ENCODE data around the gene HOXC10.

HOXC10 gene

DNA sequence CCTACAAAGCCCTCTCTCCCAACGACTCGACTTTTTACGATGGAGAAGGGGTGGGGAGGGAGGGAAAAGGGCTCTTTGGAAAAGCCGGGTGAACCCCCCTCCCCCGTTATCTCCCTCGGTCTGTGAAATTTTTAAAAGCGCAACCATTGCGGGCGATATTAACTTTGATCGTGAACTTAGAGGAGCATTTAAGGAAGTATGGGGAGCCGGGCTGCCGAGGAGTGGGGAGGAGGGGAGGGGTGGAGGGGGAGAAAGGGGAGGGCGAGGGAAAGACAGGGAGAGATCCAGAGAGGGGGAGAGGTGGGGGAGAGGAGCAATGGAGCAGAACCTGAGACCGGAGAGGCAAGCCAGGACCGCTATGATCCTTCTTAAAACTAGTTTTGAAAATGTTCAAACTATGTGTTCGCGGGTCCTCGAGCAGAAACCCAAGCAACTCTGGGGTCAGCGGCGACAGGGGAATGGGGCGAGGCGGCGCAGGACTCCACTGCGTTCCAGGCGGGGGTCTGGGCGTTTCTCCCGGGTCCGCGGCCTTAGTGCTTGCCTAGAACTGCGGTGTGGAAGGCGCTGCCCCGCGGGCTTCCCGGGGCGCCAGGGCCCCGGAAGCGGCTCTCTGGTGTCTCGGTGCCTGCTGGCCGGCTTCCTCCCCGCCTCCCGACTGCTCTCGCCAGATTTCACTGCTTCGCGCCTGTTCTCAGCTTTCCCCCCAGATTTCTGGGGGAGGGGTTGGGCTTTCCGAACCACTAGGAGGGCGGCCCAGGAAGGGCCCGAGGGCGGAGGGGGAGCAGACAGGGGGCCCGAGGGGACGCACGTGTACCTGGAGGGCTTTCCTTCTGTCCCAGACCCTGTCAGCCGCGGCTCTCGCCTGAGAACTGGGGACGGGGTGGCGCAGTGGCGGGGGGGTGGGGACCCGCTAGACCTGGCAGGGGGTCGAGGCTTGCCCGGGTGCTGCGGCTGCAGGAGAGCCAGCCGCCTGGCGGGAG is 10.6 kb upstream of the HOXC10 start, which contains the start of gene HOTAIR:
TSS of gene HOTAIR (minus strand) at position 871 of the 980 bp plus-strand sequence.
- in situ Hi-C loops (cut with MboI; ENCODE audit: low pct_unique_long_range_greater_than_20kb, low sequenced_read_pairs) = no loop called here
- no peak for DNase-seq

DNA sequence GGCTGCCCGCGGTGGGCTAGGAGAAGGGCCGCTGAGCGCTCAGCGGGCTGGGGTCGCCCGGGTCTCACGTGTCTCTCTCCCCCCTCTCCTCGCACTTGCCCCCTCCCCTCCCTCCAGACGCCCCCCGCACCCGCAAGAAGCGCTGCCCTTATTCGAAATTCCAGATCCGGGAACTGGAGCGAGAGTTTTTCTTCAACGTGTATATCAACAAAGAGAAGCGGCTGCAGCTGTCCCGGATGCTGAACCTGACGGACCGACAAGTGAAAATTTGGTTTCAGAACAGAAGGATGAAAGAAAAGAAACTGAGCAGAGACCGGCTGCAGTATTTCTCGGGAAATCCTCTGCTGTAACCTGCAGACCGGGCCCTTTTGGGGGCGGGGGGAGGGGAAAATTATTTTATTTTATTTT is 9.9 kb upstream of the HOXC10 start:
- DNase-seq = no peak
- in situ Hi-C loops (cut with MboI; ENCODE audit: low pct_unique_long_range_greater_than_20kb, low sequenced_read_pairs) = no loop called here

DNA sequence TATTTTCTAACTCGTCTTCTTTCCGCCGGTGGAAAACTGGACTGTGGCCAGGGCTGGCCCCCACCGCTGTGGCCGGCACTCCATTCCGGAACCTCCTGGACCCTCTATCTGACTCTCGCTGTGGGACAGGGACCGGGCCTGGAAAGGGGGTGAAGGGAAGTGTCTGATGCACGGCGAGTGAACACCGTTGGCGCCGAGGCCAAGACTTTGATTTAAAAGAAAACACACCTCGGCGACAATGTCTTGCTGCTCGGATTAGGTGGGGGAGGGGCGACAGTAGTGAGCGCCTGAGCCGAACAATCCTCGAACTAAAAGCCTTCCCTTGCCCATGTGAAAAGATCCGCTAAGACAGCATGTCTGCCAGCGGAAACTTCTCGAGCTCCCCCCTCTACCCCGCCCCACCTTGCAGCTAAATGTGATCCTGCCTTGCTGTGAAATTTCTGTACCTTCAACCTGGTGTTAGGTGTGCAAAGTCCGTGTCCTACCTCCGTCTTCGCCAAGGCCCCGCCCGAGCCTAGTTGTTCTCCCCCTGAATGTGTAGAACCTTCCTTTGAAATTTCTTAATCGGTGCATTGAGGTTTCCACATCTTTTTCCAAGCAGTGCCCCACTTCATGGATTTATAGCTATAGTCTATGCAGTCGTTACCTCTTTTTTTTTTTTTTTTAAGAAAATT is 9.3 kb upstream of the HOXC10 start:
- no peak for DNase-seq
- in situ Hi-C loops (cut with MboI; ENCODE audit: low pct_unique_long_range_greater_than_20kb, low sequenced_read_pairs) = no loop called here

DNA sequence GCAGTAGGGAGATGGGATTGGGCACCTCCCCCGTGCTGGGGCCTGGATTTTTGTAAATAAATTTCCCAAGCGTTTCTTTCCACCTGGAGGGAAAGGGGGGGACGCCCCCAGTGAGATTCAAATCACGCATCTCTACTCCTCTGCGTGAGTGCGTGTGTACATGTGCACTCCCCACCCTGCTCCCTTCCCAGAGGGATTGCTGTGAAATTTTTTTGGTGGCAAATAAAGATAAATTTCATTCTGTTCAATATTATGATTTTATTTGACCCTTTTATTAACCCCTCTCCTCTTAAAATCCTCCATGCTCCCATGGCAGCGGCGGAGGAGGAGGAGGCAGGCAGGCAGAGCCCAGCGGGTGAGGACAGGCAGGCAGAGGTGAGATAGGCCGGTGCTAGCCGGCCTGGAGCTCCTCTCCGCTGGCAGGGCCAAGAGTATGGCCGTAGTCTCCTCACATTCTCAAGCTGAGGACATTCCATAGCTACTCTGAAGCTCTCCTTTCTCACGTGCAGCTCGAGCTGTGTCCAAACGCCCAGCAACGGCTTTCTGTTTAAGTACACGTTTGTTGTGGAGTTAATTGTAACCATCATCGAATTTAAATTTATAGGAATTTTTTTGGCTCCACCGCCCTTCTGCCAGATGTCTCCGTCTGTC is 8.6 kb upstream of the HOXC10 start:
- no peak for DNase-seq

DNA sequence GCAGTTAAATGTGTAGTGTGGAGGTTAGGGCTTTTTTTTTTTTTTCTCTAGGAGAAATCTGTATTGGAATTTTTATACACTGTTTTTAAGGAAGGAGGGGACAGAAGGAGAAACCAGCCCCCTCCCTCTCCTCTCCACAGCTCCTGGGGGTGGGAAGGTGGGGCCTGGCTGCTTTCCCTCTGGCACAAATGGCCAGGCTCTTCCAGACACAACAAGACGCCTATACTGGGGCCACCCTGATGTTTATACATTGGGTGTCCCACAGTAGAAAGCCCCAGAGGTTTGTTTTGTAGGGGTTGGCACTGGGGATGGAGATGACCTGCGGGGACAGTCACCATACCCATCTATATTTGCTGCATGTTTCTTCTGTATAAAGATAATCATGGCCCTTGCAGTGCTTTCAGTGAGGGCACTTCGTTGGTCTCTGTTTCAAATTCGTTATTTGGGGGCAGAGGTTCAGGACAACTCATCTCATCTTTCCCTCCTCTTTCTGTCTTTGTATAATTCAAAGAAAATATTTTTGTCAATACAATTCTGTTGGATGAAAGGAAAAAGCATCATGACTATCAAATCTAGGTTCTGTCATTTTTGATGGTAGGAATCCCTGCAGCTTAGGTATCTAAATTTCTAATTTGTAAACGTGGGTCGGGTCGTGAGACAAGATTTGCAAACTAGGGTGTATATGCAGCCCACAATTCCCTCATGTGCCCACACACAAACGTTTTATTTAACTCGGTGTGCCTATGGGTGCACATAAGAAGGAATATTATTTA is 7.9 kb upstream of the HOXC10 start:
- in situ Hi-C loops (cut with MboI; ENCODE audit: low pct_unique_long_range_greater_than_20kb, low sequenced_read_pairs) = no loop called here

More for the DNA sequence above, 8.6 kb upstream of the HOXC10 start:
- in situ Hi-C loops (cut with MboI; ENCODE audit: low pct_unique_long_range_greater_than_20kb, low sequenced_read_pairs) = no loop called here

DNA sequence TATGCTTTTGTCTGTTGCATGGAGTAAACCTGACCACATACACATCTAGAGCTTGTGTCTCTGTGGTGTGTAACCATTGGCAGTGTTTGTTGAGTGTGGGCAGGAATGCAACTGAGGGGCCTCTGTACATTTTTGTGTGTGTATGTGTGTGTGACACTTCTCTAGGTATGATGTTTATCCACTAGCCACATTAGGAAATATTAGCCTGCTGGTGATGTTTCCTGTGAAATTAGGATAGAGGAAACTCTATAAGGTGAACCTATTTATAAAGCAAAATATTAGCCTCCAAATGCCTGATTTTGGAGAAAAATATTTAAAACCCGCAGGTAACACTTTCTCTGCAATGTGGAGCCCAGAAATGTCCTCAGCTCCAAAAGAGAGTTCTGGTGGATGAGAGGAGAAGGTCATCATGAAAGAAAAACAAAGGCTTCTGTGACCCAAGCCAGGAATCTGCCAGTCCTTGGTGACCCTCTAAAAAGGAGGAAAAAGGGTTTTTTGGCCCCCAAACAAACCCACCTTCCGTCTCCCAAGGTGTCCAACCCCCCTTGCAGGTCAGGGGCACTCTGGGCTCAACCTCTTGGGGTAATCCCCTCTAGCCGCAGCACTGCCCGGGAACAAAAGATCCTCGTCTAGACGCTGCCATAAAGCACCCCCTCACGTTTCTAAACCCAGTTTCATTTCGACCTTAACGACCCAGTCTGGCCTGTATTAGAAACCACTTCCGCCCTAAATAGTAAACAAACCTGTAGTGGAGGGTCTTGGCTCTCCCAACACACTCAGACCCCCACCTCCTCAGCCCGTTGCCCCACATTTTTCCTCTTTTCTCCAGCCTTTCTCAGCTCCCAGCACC is 7.1 kb upstream of the HOXC10 start:
- no peak for DNase-seq
- in situ Hi-C loops (cut with MboI; ENCODE audit: low pct_unique_long_range_greater_than_20kb, low sequenced_read_pairs) = no loop called here

More for the DNA sequence above, 7.9 kb upstream of the HOXC10 start:
- no peak for DNase-seq

DNA sequence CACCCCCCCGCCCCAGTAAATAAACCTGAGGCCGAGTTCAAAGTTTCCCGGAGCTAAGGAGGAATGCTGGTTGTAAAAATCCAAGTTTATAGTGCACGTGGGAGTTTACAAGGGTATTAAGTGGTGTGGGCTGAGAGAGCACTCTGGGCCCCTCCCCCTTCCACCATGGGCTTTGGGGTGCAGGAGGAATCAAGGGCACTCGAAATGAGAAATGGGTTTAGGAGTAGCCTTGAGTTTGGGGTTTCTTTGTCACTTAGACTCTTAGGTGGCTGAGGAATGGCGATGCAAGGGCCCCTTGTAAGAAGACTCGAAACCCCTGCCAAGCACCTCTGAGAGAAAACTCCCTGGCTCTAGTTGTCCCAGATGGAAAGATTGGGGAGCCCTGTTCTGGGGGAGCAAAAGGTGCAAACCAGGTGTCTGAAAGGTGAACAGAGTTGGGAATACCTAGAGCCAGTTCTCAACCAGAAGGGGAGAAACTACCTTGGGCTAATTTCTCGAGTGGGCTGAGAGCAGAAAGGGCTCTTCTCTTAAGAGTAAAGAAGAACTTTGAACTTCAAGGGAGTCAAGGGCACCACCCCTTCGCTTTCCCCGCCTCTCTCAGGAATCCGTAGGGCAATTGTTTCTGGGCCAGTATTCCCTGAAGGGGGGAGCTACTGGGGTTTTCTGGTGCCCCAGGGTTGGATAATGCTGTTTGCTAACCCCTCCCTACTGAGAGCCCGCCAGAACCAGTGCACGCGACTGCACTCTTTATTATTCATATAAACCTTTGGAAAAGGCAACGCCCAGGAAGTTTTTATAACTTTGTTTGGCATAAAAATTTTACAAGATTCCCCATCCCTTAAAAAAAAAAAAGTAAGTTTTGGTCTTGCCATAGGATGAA is 6.2 kb upstream of the HOXC10 start:
- in situ Hi-C loops (cut with MboI; ENCODE audit: low pct_unique_long_range_greater_than_20kb, low sequenced_read_pairs) = no loop called here
- no peak for DNase-seq

DNA sequence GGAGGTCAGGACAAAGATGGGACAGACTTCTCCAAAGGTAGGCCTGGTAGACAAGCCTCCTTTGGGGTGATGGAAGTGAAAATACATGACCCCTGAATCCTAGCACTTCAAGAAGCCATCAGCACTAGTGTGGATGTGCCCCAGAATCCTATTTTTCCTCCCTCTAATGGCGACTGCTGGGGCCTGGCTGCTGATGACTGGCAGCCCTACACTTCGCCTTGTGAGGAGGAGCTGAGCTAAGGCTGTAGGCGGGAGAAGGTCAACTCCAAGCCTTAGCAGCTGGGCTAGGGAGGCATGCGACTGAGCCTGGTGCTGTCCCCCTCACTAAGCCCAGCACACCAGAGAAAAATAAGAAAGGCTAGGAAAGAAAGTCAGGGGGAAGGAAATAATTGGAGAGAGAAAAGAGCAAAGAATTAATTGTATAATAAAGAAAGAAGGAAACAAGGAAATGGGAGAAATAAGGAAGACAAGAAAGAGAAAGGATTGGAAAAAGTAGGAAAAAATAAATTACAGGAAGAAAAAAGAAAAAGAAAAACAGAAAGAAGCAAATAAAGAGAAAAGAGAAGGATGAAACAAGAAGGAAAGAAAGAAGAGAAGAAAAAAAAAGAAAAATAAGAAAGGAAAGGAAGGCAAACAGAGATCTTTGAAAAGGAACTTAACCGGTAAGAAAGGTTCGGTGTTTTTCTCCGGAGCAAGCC is 4.7 kb upstream of the HOXC10 start:
- in situ Hi-C loops (cut with MboI; ENCODE audit: low pct_unique_long_range_greater_than_20kb, low sequenced_read_pairs) = no loop called here
- DNase-seq = no peak

DNA sequence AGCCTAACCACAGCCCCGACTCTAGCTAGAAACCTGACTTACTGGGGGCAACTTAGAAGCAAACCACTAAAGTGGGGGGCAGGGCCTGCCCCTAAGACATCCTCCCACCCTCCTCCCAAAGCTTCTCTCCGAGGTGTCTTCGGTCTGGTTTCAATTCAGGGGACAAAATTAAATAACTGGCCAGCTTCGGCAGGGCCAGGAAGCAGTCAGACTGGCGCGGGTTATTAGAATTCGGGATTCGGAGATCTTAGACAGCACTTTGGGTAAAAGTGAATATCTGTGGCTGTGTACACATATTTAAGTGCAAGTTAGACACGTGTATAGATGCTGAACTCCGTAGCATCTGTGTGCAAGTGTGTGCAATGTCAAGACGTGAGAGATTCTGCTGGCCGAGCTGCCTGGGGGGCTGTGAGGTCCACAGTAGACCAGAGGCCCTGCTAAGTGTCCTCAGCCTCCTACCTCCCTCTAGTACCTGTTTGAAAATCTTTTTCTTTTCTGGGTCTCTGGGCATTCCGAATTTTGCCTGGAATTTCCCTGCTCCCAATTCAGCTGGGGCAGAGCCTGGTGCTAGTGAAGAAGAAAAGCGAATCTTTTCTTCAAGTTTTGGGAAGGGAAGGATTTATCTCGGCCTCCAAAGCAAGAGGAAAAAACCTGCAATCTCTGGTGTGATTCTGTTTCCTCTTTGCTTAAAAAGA is 4.0 kb upstream of the HOXC10 start:
- no peak for DNase-seq
- in situ Hi-C loops (cut with MboI; ENCODE audit: low pct_unique_long_range_greater_than_20kb, low sequenced_read_pairs) = no loop called here

DNA sequence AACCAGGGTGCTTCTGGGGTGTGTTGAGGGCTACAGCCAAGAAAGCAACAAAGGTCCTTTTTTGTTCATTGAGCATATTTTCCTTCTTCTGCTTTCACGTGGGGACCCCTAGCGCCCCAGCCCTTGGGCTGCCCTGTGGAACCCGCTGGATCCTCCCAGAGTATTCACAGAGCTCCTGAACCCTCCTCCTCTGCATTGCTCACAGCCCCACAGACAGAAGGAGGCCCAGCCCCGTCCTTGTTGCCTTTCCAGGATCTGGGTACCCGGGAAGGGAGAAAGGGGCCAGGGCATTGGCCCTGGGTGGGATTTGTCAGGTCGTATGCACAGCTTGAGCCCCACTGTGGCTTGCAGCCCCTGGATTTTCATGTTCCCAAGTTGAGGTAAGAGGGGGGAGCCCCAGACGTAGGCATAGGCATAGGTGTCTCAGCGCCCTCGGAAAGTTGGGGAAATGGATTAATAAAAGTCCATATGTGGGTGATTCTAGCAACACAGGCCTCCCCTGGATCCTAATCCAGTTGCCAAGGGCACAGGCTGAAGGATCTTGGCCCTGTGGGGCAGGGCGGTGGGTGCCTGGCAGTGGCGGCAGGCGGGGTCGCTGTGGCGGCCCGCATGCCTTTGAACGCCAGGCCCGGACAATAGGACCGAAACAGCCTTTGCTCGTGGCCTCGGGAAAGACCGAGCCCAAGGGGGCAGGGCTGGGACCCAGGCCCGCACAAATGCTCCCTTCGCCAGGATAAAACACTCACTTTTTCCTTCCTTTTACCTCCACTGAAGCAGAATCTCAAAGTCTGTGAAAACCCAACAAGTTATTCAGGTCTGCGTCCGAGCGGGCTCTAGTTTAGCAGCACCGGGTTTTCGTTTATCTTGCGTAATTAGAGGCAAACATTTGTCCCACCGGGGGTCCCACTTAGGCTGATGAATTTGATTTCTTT is 3.0 kb upstream of the HOXC10 start:
- in situ Hi-C loops (cut with MboI; ENCODE audit: low pct_unique_long_range_greater_than_20kb, low sequenced_read_pairs) = no loop called here
- no peak for DNase-seq

DNA sequence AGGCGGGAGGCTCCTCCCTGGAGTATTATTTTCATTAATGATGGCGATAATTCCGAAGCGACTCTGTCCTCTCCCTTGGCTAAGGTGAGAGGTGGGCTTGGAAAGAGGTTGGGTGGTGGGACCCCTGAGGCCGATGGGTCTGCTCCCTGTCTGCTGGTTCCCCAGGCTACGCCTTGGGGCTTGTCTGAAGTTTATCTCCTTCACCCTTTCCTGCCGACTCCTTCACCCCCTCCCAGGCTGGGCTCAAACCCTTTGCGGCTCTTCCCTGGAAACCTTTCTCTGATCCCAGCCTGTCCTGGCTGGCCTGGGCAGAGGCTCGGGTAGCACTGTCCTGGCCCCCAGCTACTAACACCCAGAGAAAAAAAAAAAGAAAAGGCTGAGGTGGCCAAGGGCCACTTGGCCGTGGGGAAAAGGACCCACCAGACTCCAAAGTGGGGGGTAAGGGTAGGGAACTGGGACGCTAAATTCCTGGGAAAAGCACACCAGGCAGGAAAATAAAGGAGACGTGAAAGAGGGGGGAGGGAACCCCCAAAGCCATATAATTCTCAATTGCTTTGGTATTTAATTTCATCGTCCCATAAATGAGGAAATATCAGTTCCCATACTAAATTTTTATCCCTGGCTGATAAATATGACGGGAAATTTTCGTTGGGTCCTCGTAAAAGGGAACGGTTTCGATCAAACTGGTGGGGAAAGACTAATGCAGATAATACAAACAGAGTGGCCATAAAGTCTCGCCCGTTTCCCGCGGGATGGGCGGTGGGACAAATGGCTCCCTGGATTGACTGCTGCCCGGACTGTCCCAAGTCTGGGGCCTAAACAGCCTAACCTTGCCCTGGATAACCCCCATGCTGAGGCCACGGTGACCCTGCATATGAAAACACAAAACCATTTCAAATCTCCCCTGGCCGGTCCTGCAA is 2.0 kb upstream of the HOXC10 start:
- DNase-seq = no peak
- in situ Hi-C loops (cut with MboI; ENCODE audit: low pct_unique_long_range_greater_than_20kb, low sequenced_read_pairs) = no loop called here

DNA sequence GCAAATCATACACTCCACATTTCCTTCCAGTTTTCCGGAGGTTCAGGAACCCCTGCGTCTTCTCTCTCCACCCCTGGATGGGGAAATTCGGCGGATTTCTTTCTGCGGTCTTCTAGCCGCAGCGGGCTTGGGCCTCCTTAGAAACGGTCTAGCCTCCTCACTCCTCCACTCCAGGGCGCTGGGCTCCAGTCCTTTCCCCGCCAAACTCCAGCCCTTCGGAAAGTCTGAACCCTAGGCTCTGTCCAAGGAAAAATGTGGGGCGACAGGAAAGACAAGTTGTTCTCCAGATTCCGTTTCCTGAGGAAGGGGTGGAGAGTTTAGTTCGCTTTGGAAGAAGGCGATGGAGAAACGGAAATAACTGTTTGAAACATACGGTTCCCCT is 1.4 kb upstream of the HOXC10 start:
- in situ Hi-C loops (cut with MboI; ENCODE audit: low pct_unique_long_range_greater_than_20kb, low sequenced_read_pairs) = no loop called here
- DNase-seq = no peak

DNA sequence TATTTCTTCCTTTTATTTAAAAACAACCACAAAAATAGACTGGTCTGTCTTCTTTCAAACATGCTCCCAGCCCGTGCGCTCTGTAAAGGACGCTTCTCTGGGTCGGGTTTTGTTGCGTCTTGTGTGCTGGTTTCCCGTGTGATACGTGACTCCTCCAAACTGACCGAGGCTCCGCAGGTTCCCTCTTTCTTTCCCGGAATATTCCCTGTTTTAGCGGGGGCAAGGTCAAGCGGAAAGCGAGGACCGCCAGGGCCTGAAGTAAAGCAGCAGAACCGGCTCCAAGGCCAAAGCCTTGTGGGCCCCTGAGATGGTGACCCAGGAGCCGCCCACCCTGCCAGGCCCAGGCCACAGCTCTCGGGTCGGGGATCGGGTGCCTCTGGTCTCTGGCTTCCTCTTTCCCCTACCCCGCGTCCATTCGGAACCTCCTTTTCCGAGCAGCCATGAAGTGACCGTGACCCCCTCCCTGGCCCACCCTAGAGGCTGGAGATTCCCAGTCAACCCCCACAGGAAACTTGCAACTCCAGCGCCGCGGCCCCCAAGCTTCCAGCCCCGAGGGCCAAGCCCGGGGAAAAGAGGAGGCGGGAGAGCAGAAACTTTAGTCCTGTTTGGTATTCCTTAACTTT is 885 bp upstream of the HOXC10 start:
- in situ Hi-C loops (cut with MboI; ENCODE audit: low pct_unique_long_range_greater_than_20kb, low sequenced_read_pairs) = no loop called here
- DNase-seq = no peak

DNA sequence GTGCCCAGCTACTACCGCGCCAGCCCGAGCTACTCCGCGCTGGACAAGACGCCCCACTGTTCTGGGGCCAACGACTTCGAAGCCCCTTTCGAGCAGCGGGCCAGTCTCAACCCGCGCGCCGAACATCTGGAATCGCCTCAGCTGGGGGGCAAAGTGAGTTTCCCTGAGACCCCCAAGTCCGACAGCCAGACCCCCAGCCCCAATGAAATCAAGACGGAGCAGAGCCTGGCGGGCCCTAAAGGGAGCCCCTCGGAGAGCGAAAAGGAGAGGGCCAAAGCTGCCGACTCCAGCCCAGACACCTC is 697 bp downstream of the HOXC10 start:
- in situ Hi-C loops (cut with MboI; ENCODE audit: low pct_unique_long_range_greater_than_20kb, low sequenced_read_pairs) = no loop called here
- no peak for DNase-seq
